HUES48 (cell line): ENCODE measurements around the gene STYK1.
"Not testable (repeated sequence)": the region's sequence is repeated elsewhere in the genome, so short reads cannot be mapped to it uniquely, and the experiment has no call there.

Experiments used
- H3K27ac ChIP-seq: one replicate; pipeline ENCODE4 v1.7.0; 2013; ENCODE audit warnings: low read depth, low read length, inconsistent platforms
- H3K27me3 ChIP-seq: 2 replicates; pipeline ENCODE4 v1.6.1; 2013; ENCODE audit warnings: mild to moderate bottlenecking, low read length; ENCODE audit not compliant: control insufficient read depth, insufficient read depth
- H3K36me3 ChIP-seq: 2 replicates; pipeline ENCODE4 v1.6.1; 2013; ENCODE audit warnings: low read length; ENCODE audit not compliant: control insufficient read depth, insufficient read depth
- H3K4me1 ChIP-seq: 2 replicates; pipeline ENCODE4 v1.6.1; 2013; ENCODE audit warnings: mild to moderate bottlenecking, low read length; ENCODE audit not compliant: control insufficient read depth, insufficient read depth
- H3K4me3 ChIP-seq: 2 replicates; pipeline ENCODE4 v1.5.1; 2013; ENCODE audit warnings: mild to moderate bottlenecking, low read depth, low read length
- H3K9ac ChIP-seq: 2 replicates; pipeline ENCODE4 v1.6.1; 2013; ENCODE audit warnings: mild to moderate bottlenecking, low read depth, low read length, moderate library complexity
- H3K9me3 ChIP-seq: 2 replicates; pipeline ENCODE4 v1.6.1; 2013; ENCODE audit warnings: low read length; ENCODE audit not compliant: control insufficient read depth, insufficient read depth

STYK1 gene

DNA sequence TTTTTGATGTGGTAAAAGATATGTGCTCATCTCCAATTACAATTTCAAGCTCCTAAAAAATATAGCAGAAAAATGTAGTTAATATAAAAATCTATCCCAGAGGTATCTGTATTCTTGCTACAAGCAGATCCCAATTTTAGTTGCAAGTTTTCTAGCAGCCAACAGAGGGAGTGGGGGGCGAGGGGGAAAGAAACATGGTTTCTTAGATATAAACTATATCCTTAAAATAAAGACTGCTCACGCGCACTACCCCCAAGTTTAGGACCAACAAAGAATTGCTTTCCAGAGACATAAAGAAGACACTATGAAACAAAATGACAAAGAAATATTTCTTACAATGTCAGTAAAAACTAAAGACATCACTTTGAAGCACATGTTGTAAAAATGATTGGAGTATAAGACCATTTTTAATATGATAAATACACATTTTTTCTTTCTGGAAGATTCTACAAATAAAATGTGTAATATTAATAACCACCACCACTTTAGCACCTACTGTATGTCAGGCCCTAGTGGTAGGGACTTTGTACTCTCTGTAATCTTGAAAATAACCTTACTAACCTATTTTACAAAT lies 65.9 kb downstream of the STYK1 start:
- Histone ChIP-seq H3K4me1 (peaks cover 5% of the 10 kb centered on the region; the same call in 1 of the 2 replicates), H3K27me3 (no peaks in the 10 kb centered on the region), H3K4me3 (no peak overlapping the region), H3K36me3 (peaks cover 85% of the 10 kb centered on the region), H3K27ac (no peak overlapping the region), H3K9me3 (no peaks in the 10 kb centered on the region), H3K9ac (no peak overlapping the region)

GRCh38 chr12:10601860-10602259 lies 72.0 kb downstream of the STYK1 start:
- no peaks in the 10 kb centered on the region for H3K9me3 ChIP-seq

GRCh38 chr12:10600988-10601387 lies 72.9 kb downstream of the STYK1 start:
- no peaks in the 10 kb centered on the region for H3K4me1 ChIP-seq
- peaks cover 54% of the 10 kb centered on the region for H3K36me3 ChIP-seq
- H3K27ac ChIP-seq = no peak overlapping the region
- no peak overlapping the region for H3K4me3 ChIP-seq
- H3K9ac ChIP-seq = no peak overlapping the region
- H3K27me3 ChIP-seq = no peaks in the 10 kb centered on the region
- no peaks in the 10 kb centered on the region for H3K9me3 ChIP-seq

More at GRCh38 chr12:10601860-10602259, 72.0 kb downstream of the STYK1 start:
- Histone ChIP-seq H3K4me3 (no peak overlapping the region), H3K27ac (no peak overlapping the region), H3K27me3 (no peaks in the 10 kb centered on the region), H3K4me1 (no peaks in the 10 kb centered on the region), H3K36me3 (peaks cover 55% of the 10 kb centered on the region), H3K9ac (no peak overlapping the region)

GRCh38 chr12:10595881-10596280 lies 78.0 kb downstream of the STYK1 start:
- no peaks in the 10 kb centered on the region for H3K9me3 ChIP-seq
- no peak overlapping the region for H3K27ac ChIP-seq
- peaks cover 34% of the 10 kb centered on the region for H3K36me3 ChIP-seq
- H3K9ac ChIP-seq = no peak overlapping the region
- H3K27me3 ChIP-seq = no peaks in the 10 kb centered on the region
- no peak overlapping the region for H3K4me3 ChIP-seq
- H3K4me1 ChIP-seq = no peaks in the 10 kb centered on the region

GRCh38 chr12:10590966-10591365 lies 82.9 kb downstream of the STYK1 start:
- H3K27ac ChIP-seq = no peak overlapping the region
- H3K27me3 ChIP-seq = no peaks in the 10 kb centered on the region
- H3K36me3 ChIP-seq = peaks cover 24% of the 10 kb centered on the region
- no peaks in the 10 kb centered on the region for H3K9me3 ChIP-seq
- no peak overlapping the region for H3K4me3 ChIP-seq
- H3K4me1 ChIP-seq = no peaks in the 10 kb centered on the region
- no peak overlapping the region for H3K9ac ChIP-seq

GRCh38 chr12:10584415-10584814 lies 89.4 kb downstream of the STYK1 start:
- no peak overlapping the region for H3K4me3 ChIP-seq

DNA sequence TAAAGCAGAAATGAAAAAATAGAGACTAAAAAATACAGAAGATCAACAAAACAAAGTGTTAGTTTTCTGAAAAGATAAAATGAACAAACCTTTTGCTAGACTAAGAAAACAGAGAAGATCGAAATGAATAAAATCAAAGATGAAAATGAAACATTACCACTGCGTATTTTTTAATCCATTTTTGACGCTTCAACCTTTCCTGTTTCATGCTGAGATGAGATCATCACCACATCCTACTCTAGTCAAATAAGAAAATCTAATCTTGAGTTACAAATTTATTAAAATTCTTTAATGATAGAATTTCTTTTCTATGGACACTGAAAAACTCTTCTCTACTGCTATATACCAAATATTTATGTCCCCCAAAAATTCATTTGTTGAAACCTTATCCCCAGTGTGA lies 91.1 kb downstream of the STYK1 start:
- Histone ChIP-seq H3K9me3 (no peaks in the 10 kb centered on the region; the same call in 1 of the 2 replicates), H3K4me1 (no peaks in the 10 kb centered on the region), H3K36me3 (peaks cover 11% of the 10 kb centered on the region), H3K4me3 (no peak overlapping the region), H3K9ac (no peak overlapping the region), H3K27ac (no peak overlapping the region), H3K27me3 (no peaks in the 10 kb centered on the region)

More at GRCh38 chr12:10584415-10584814, 89.4 kb downstream of the STYK1 start:
- no peaks in the 10 kb centered on the region for H3K4me1 ChIP-seq
- H3K27me3 ChIP-seq = no peaks in the 10 kb centered on the region
- H3K27ac ChIP-seq = no peak overlapping the region
- H3K9ac ChIP-seq = no peak overlapping the region
- peaks cover 21% of the 10 kb centered on the region for H3K36me3 ChIP-seq
- H3K9me3 ChIP-seq = no peaks in the 10 kb centered on the region; the same call in 1 of the 2 replicates

GRCh38 chr12:10582133-10582532 lies 91.7 kb downstream of the STYK1 start:
- H3K36me3 ChIP-seq = peaks cover 11% of the 10 kb centered on the region
- H3K9ac ChIP-seq, H3K4me1 ChIP-seq, H3K9me3 ChIP-seq, H3K27me3 ChIP-seq, H3K4me3 ChIP-seq, H3K27ac ChIP-seq: not testable (repeated sequence)

- Histone ChIP-seq H3K9ac (no peak overlapping the region), H3K27me3 (no peaks in the 10 kb centered on the region), H3K4me1 (peaks cover 6% of the 10 kb centered on the region; the same call in 1 of the 2 replicates), H3K36me3 (no peaks in the 10 kb centered on the region), H3K27ac (no peak overlapping the region), H3K9me3 (no peaks in the 10 kb centered on the region), H3K4me3 (no peak overlapping the region)
Measured at GRCh38 chr12:10574307-10574706, 99.5 kb downstream of the STYK1 start.

DNA sequence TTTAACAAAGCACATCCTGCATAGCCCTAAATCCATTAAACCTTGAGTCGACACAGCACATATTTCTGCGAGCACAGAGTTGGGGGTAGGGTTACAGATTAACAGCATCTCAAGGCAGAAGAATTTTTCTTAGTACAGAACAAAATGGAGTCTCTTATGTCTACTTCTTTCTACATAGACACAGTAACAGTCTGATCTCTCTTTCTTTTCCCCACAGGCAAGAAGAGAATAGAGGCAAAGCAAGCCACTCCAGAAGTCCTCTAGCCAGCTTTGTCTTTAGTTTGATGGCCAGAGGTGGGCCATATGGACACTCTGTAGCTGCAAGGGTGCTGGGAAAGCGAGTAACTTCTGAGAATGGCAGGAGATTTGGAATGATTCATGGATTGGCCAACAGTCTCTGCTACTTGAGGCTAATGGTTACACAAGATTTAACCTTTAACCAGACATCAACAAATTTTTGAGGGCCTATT lies 101.8 kb downstream of the STYK1 start:
- H3K4me1 ChIP-seq, H3K9ac ChIP-seq, H3K27me3 ChIP-seq, H3K36me3 ChIP-seq, H3K27ac ChIP-seq, H3K4me3 ChIP-seq, H3K9me3 ChIP-seq: not testable (repeated sequence)

DNA sequence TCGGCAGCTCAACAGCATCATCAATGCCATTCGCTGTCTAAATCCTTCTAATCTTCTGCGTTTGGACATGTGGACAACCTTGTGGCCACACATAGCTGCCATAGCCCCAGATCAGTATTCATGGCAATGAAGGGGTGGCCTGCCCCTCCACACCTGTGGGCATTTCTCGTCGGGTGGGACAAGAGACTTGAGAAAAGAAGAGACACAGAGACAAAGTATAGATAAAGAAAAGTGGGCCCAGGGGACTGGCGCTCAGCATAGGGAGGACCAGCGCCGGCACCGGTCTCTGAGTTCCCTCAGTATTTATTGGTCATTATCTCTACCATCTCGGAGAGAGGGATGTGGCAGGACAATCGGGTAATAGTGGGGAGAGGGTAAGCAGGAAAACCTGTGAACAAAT lies 102.7 kb downstream of the STYK1 start:
- Histone ChIP-seq H3K9ac (no peak overlapping the region), H3K27me3 (no peaks in the 10 kb centered on the region), H3K4me3 (no peak overlapping the region), H3K36me3 (no peaks in the 10 kb centered on the region), H3K4me1 (peaks cover 6% of the 10 kb centered on the region; the same call in 1 of the 2 replicates), H3K27ac (no peak overlapping the region), H3K9me3 (no peaks in the 10 kb centered on the region)
